Effector memory CD8-positive, alpha-beta T cell (primary cell): ENCODE data around the gene ABCF3.
A peak's percentile ranks its signal among the peaks of the same experiment; 100 is the strongest.

Experiments
- ATAC-seq: fragments of 150-1000 bp; cut with Tn5 transposase; replicated peaks from 2 replicates; pipeline ENCODE4 v1.10.0; 2021; ENCODE audit warnings: mild to moderate bottlenecking, moderate library complexity
- DNase-seq, 3 experiments: peaks; one replicate each; pipeline ENCODE4 v3.0.0; 2021
- H3K27ac Mint-ChIP-seq, 2 donors: one replicate each; pipeline ENCODE4 v1.8.0; 2022; ENCODE audit warnings: mild to moderate bottlenecking in 2 of 2, mixed read lengths in 2 of 2, moderate library complexity in 2 of 2
- H3K27me3 Mint-ChIP-seq, 2 donors: one replicate each; pipeline ENCODE4 v1.8.0; 2022; ENCODE audit warnings: mixed read lengths in 2 of 2
- H3K36me3 Mint-ChIP-seq: one replicate; pipeline ENCODE4 v1.8.0; 2022; ENCODE audit warnings: mild to moderate bottlenecking, moderate library complexity, mixed read lengths; ENCODE audit not compliant: insufficient read depth
- H3K4me1 Mint-ChIP-seq, 2 donors: one replicate each; pipeline ENCODE4 v1.8.0; 2022; ENCODE audit warnings: low read depth in 2 of 2, mixed read lengths in 2 of 2
- H3K4me3 Mint-ChIP-seq, 2 donors: one replicate each; pipeline ENCODE4 v1.8.0; 2022; ENCODE audit warnings: mild to moderate bottlenecking in 2 of 2, mixed read lengths in 2 of 2, moderate library complexity in 2 of 2
- H3K9me3 Mint-ChIP-seq, 2 donors: one replicate each; pipeline ENCODE4 v1.8.0; 2022; ENCODE audit warnings: mixed read lengths in 2 of 2

The ABCF3 gene

GRCh38 chr3:184172681-184173373 lies 13.2 kb upstream of the ABCF3 start:
- H3K4me3 Mint-ChIP-seq, result no peak overlapping the region
- ATAC-seq, result no peak
- H3K4me1 Mint-ChIP-seq, result peaks cover 17 to 20% of the 10 kb centered on the region in 2 donors
- peaks cover 18% of the 10 kb centered on the region for H3K36me3 Mint-ChIP-seq
- no peak for DNase-seq
- H3K27ac Mint-ChIP-seq, result no peak overlapping the region
- no peaks in the 10 kb centered on the region for H3K27me3 Mint-ChIP-seq
- no peaks in the 10 kb centered on the region for H3K9me3 Mint-ChIP-seq

- peaks cover 16% of the 10 kb centered on the region for H3K36me3 Mint-ChIP-seq
These were observed 12.7 kb upstream of the ABCF3 start for GRCh38 chr3:184173374-184173722.

GRCh38 chr3:184174284-184174645 lies 11.7 kb upstream of the ABCF3 start:
- peak; percentile 0 for ATAC-seq
- Mint-ChIP-seq H3K9me3 (no peaks in the 10 kb centered on the region), H3K27ac (peak overlapping the region; percentile 90 to 94), H3K4me3 (peak overlapping the region; percentile 96 to 97), H3K4me1 (peaks cover 21 to 27% of the 10 kb centered on the region in 2 donors), H3K27me3 (no peaks in the 10 kb centered on the region), H3K36me3 (peaks cover 23% of the 10 kb centered on the region)
- DNase-seq, result no peak

More at GRCh38 chr3:184173374-184173722, 12.7 kb upstream of the ABCF3 start:
- ATAC-seq (no peak), DNase-seq (no peak)
- no peak overlapping the region for H3K27ac Mint-ChIP-seq
- no peaks in the 10 kb centered on the region for H3K27me3 Mint-ChIP-seq
- H3K4me3 Mint-ChIP-seq, result no peak overlapping the region
- no peaks in the 10 kb centered on the region for H3K9me3 Mint-ChIP-seq
- peaks cover 21 to 25% of the 10 kb centered on the region in 2 donors for H3K4me1 Mint-ChIP-seq

GRCh38 chr3:184174646-184175492 lies 11.1 kb upstream of the ABCF3 start, which contains the start of gene AP2M1:
Gene AP2M1, plus strand, starts transcription at chr3:184174855. Its CDS starts 2,139 bp downstream, at chr3:184176994.
- H3K4me1 Mint-ChIP-seq, result peaks cover 21 to 27% of the 10 kb centered on the region in 2 donors
- peak within 1 kb of the TSS; percentile 90 to 94 for H3K27ac Mint-ChIP-seq
- DNase-seq, result peak; percentile 95 to 99 (median 98)
- peak; percentile 97 for ATAC-seq
- H3K27me3 Mint-ChIP-seq, result no peaks in the 10 kb centered on the region
- H3K4me3 Mint-ChIP-seq, result peak within 1 kb of the TSS; percentile 96 to 97
- no peaks in the 10 kb centered on the region for H3K9me3 Mint-ChIP-seq
- peaks cover 29% of the 10 kb centered on the region for H3K36me3 Mint-ChIP-seq

GRCh38 chr3:184175506-184175905 lies 10.5 kb upstream of the ABCF3 start:
- Mint-ChIP-seq H3K27me3 (no peaks in the 10 kb centered on the region), H3K4me3 (peak overlapping the region; percentile 96 to 97)

GRCh38 chr3:184175981-184176376 lies 10.0 kb upstream of the ABCF3 start:
- Mint-ChIP-seq H3K4me3 (peak overlapping the region; percentile 96 to 97), H3K36me3 (peaks cover 37% of the 10 kb centered on the region), H3K27ac (peak overlapping the region; percentile 90 to 94), H3K9me3 (no peaks in the 10 kb centered on the region), H3K27me3 (no peaks in the 10 kb centered on the region), H3K4me1 (peaks cover 21 to 27% of the 10 kb centered on the region in 2 donors)
- no peak for DNase-seq
- ATAC-seq, result no peak

More at GRCh38 chr3:184175506-184175905, 10.5 kb upstream of the ABCF3 start:
- H3K27ac Mint-ChIP-seq, result peak overlapping the region; percentile 90 to 94
- ATAC-seq (no peak), DNase-seq (no peak)
- H3K9me3 Mint-ChIP-seq, result no peaks in the 10 kb centered on the region
- H3K4me1 Mint-ChIP-seq, result peaks cover 21 to 27% of the 10 kb centered on the region in 2 donors
- peaks cover 33% of the 10 kb centered on the region for H3K36me3 Mint-ChIP-seq

GRCh38 chr3:184176377-184177330 lies 9.3 kb upstream of the ABCF3 start:
- H3K27ac Mint-ChIP-seq, result peak overlapping the region in 1 of 2 donors; percentile 59
- H3K4me3 Mint-ChIP-seq, result peak overlapping the region; percentile 96 to 97
- H3K36me3 Mint-ChIP-seq, result peaks cover 39% of the 10 kb centered on the region
- no peaks in the 10 kb centered on the region for H3K9me3 Mint-ChIP-seq
- H3K4me1 Mint-ChIP-seq, result peaks cover 21 to 27% of the 10 kb centered on the region in 2 donors
- ATAC-seq (no peak), DNase-seq (no peak)
- no peaks in the 10 kb centered on the region for H3K27me3 Mint-ChIP-seq

GRCh38 chr3:184177331-184177731 lies 8.7 kb upstream of the ABCF3 start:
- no peak overlapping the region for H3K4me3 Mint-ChIP-seq
- H3K27ac Mint-ChIP-seq, result no peak overlapping the region
- H3K36me3 Mint-ChIP-seq, result peaks cover 39% of the 10 kb centered on the region
- H3K9me3 Mint-ChIP-seq, result no peaks in the 10 kb centered on the region
- no peaks in the 10 kb centered on the region for H3K27me3 Mint-ChIP-seq
- peaks cover 21 to 27% of the 10 kb centered on the region in 2 donors for H3K4me1 Mint-ChIP-seq
- no peak for DNase-seq
- ATAC-seq, result no peak

GRCh38 chr3:184177767-184178306 lies 8.2 kb upstream of the ABCF3 start:
- Mint-ChIP-seq H3K9me3 (no peaks in the 10 kb centered on the region), H3K27me3 (no peaks in the 10 kb centered on the region), H3K4me3 (no peak overlapping the region), H3K4me1 (peaks cover 21 to 27% of the 10 kb centered on the region in 2 donors), H3K36me3 (peaks cover 39% of the 10 kb centered on the region), H3K27ac (peak overlapping the region in 1 of 2 donors; percentile 7)
- no peak for ATAC-seq
- no peak for DNase-seq

- no peaks in the 10 kb centered on the region for H3K27me3 Mint-ChIP-seq
- no peak overlapping the region for H3K4me3 Mint-ChIP-seq
- DNase-seq (no peak), ATAC-seq (no peak)
- no peaks in the 10 kb centered on the region for H3K9me3 Mint-ChIP-seq
- H3K36me3 Mint-ChIP-seq, result peaks cover 45% of the 10 kb centered on the region
- peaks cover 21 to 27% of the 10 kb centered on the region in 2 donors for H3K4me1 Mint-ChIP-seq
- peak overlapping the region in 1 of 2 donors; percentile 7 for H3K27ac Mint-ChIP-seq
These were observed 7.4 kb upstream of the ABCF3 start for GRCh38 chr3:184178521-184179138.

- no peaks in the 10 kb centered on the region for H3K9me3 Mint-ChIP-seq
- peak overlapping the region in 1 of 2 donors; percentile 35 for H3K27ac Mint-ChIP-seq
- no peak for DNase-seq
- no peaks in the 10 kb centered on the region for H3K27me3 Mint-ChIP-seq
- no peak for ATAC-seq
- peaks cover 24 to 29% of the 10 kb centered on the region in 2 donors for H3K4me1 Mint-ChIP-seq
- H3K4me3 Mint-ChIP-seq, result no peak overlapping the region
- H3K36me3 Mint-ChIP-seq, result peaks cover 43% of the 10 kb centered on the region
These were observed 5.8 kb upstream of the ABCF3 start for GRCh38 chr3:184180165-184180564.

- no peak overlapping the region for H3K27ac Mint-ChIP-seq
- no peak overlapping the region for H3K4me3 Mint-ChIP-seq
- H3K36me3 Mint-ChIP-seq, result peaks cover 46% of the 10 kb centered on the region
- ATAC-seq (no peak), DNase-seq (no peak)
- no peaks in the 10 kb centered on the region for H3K27me3 Mint-ChIP-seq
- no peaks in the 10 kb centered on the region for H3K9me3 Mint-ChIP-seq
- H3K4me1 Mint-ChIP-seq, result peaks cover 22 to 27% of the 10 kb centered on the region in 2 donors
These were observed 4.4 kb upstream of the ABCF3 start for GRCh38 chr3:184181596-184181995.
